RWPE2 (cell line): ENCODE results near the gene ROBO1.

Source experiments
- ATAC-seq: fragments of 200-7000 bp; cut with Tn5 transposase; 3 replicates; pipeline ENCODE4 v1.9.1; 2021; ENCODE audit warnings: low read depth
- DNase-seq: peaks from one replicate; pipeline ENCODE4 v3.0.0-alpha.2; 2020; ENCODE audit warnings: low spot score
- H3K27ac ChIP-seq: fragments of 450-650 bp; 2 replicates; pipeline ENCODE4 v1.5.1; 2017; ENCODE audit warnings: mild to moderate bottlenecking; ENCODE audit not compliant: poor library complexity, severe bottlenecking
- H3K27me3 ChIP-seq: fragments of 250-450 bp; sonication (Bioruptor Pico); 2 replicates; pipeline ENCODE4 v1.5.1; 2021; ENCODE audit warnings: mild to moderate bottlenecking, moderate library complexity; ENCODE audit not compliant: insufficient read depth, poor library complexity, severe bottlenecking
- H3K36me3 ChIP-seq: fragments of 250-450 bp; sonication (Bioruptor Pico); 2 replicates; pipeline ENCODE4 v1.5.1; 2020; ENCODE audit warnings: low read depth, mild to moderate bottlenecking, moderate library complexity
- H3K4me1 ChIP-seq: fragments of 250-450 bp; sonication (Bioruptor Pico); 2 replicates; pipeline ENCODE4 v1.5.1; 2021; ENCODE audit warnings: mild to moderate bottlenecking, moderate library complexity; ENCODE audit not compliant: insufficient read depth, poor library complexity, severe bottlenecking
- H3K4me3 ChIP-seq: fragments of 250-450 bp; sonication (Bioruptor Pico); 2 replicates; pipeline ENCODE4 v1.5.1; 2021; ENCODE audit warnings: mild to moderate bottlenecking, moderate library complexity; ENCODE audit not compliant: severe bottlenecking
- H3K9me3 ChIP-seq: fragments of 250-450 bp; sonication (Bioruptor Pico); 2 replicates; pipeline ENCODE4 v1.5.1; 2021; ENCODE audit warnings: mild to moderate bottlenecking, moderate library complexity; ENCODE audit not compliant: severe bottlenecking
- TF ChIP-seq, protein P1 (sequence below): fragments of 450-650 bp; IDR thresholded peaks from one replicate; pipeline ENCODE4 v1.5.1; 2017; ENCODE audit warnings: mild to moderate bottlenecking, moderate library complexity; ENCODE audit not compliant: poor library complexity, severe bottlenecking

ROBO1 gene

DNA sequence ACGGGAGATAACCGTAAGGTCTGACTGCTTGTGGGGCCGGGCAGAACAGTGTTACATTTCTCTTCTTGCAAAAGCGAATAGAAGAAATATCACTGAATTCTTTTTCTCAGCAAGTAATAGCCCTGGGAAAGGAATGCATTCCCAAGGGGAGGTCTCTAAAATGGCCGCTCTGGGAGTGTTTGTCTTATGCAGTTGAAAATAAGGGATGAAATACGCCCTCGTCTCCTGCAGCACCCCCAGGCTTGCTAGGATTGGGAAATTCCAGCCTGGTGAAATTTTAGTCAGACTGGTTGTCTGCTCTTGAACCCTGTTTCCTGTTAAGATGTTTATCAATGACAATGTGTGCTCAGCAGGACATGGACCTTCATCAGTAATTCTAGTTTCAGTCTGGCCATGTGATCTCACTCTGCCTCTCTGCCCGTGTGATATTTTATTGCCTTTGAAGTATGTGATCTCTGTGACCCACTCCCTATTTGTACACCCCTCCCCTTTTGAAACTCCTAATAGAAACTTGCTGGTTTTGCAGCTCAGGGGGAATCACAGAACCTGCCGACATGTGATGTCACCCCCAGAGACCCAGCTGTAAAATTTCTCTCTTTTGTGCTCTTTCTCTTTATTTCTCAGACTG lies 715.6 kb downstream of the ROBO1 start:
- DNase-seq: no peak
- no peak overlapping the region for H3K4me3 ChIP-seq
- no peaks in the 10 kb centered on the region for H3K4me1 ChIP-seq
- peaks cover 4% of the 10 kb centered on the region for H3K9me3 ChIP-seq
- no peak for ATAC-seq
- TF ChIP-seq, protein P1, sequence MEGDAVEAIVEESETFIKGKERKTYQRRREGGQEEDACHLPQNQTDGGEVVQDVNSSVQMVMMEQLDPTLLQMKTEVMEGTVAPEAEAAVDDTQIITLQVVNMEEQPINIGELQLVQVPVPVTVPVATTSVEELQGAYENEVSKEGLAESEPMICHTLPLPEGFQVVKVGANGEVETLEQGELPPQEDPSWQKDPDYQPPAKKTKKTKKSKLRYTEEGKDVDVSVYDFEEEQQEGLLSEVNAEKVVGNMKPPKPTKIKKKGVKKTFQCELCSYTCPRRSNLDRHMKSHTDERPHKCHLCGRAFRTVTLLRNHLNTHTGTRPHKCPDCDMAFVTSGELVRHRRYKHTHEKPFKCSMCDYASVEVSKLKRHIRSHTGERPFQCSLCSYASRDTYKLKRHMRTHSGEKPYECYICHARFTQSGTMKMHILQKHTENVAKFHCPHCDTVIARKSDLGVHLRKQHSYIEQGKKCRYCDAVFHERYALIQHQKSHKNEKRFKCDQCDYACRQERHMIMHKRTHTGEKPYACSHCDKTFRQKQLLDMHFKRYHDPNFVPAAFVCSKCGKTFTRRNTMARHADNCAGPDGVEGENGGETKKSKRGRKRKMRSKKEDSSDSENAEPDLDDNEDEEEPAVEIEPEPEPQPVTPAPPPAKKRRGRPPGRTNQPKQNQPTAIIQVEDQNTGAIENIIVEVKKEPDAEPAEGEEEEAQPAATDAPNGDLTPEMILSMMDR: no peak
- no peaks in the 10 kb centered on the region for H3K36me3 ChIP-seq
- no peaks in the 10 kb centered on the region for H3K27me3 ChIP-seq
- H3K27ac ChIP-seq: no peak overlapping the region

DNA sequence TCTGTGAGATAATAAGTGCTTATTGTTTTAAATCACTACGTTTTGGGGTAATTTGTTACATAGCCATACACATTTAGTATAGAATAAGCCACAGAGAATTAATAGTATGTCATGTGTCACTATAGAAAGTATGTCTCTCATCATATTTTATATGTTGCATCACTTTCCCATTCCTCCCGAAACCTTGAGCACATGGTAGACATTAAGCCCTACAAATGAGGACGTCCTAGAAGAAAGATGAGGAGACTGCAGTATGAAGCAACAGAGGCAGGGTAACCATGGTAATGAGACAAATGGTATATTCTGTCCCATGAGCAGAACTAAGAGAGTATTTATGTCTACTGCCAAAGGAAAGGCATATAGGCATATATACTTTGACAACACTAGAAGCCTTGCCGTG lies 720.2 kb downstream of the ROBO1 start:
- Histone ChIP-seq H3K36me3 (no peaks in the 10 kb centered on the region), H3K9me3 (peaks cover 4% of the 10 kb centered on the region), H3K4me1 (no peaks in the 10 kb centered on the region), H3K4me3 (no peak overlapping the region), H3K27ac (no peak overlapping the region), H3K27me3 (no peaks in the 10 kb centered on the region)
- no peak for DNase-seq
- ATAC-seq: no peak
- TF ChIP-seq, protein P1: no peak

DNA sequence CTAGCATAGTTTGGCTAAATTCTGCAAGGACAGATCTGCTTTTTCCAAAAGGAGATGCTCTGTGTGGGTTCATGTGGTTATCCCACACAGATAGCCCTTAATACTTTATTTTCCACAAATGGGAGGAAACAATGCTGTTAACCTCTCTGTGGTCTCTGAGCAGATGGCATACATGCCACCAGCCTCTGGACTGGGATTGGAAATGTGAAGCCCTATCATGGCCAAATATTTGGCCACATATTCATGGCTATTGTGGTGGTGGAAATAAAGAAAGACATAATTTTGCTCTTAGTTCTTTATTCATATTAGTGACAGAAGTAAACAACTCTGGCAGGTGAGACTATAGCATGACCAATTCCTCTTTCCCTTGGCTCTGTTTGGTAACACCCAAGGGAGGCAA lies 726.2 kb downstream of the ROBO1 start:
- ATAC-seq: no peak
- Histone ChIP-seq H3K36me3 (no peaks in the 10 kb centered on the region), H3K9me3 (no peaks in the 10 kb centered on the region), H3K27ac (no peak overlapping the region), H3K4me1 (peaks cover 14% of the 10 kb centered on the region), H3K4me3 (no peak overlapping the region), H3K27me3 (no peaks in the 10 kb centered on the region)
- TF ChIP-seq, protein P1: no peak
- DNase-seq: no peak

DNA sequence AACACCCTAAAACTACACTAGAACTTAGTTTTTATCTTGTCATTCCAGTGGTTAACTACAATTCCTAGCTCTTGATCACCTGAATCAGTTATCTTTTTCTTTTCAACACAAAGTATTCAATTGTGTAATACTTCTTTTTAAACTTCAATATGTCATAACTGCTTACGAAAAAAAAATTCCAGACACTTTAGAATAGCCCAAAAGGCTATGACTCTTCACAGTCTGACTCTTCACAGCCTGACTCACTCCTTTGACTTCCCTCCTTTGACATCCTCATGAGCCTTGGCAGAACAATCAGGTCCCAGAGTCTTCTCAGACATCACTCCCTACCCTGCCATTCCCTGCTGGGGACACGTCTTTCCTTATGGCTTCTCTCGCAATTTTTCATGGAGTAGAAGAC lies 727.1 kb downstream of the ROBO1 start:
- TF ChIP-seq, protein P1: no peak
- Histone ChIP-seq H3K36me3 (no peaks in the 10 kb centered on the region), H3K27ac (peak overlapping the region; percentile 20), H3K27me3 (no peaks in the 10 kb centered on the region), H3K4me3 (no peak overlapping the region), H3K9me3 (no peaks in the 10 kb centered on the region), H3K4me1 (peaks cover 14% of the 10 kb centered on the region)
- DNase-seq (no peak), ATAC-seq (peak; percentile 100)

DNA sequence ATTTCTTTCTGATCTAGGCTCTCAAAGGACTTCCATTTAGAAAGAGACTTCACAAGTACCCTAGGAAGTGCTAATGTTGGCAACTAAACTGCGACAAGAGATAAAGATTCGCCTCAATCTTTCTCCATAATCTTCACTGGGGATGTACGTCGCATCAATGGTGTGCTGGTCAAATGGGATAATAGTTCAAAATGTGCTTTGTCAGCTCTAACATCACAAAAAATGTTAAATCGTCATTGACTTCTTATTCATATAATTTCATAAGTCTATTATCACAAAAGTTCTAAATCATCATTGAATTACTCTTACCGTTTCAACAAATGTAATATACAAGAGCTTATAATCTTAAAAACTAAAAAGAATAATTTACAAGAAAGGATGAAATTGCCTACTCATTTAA lies 727.7 kb downstream of the ROBO1 start:
- H3K36me3 ChIP-seq: no peaks in the 10 kb centered on the region
- DNase-seq (no peak), ATAC-seq (no peak)
- peak overlapping the region; percentile 20 for H3K27ac ChIP-seq
- TF ChIP-seq, protein P1: no peak
- no peak overlapping the region for H3K4me3 ChIP-seq
- no peaks in the 10 kb centered on the region for H3K27me3 ChIP-seq
- H3K4me1 ChIP-seq: peaks cover 14% of the 10 kb centered on the region
- H3K9me3 ChIP-seq: no peaks in the 10 kb centered on the region
